NOMO-1 (cell line): Measurements from ENCODE around the gene IQCE.
"Not testable (repeated sequence)": the region's sequence is repeated elsewhere in the genome, so short reads cannot be mapped to it uniquely, and the experiment has no call there.

Experiments
- DNase-seq, 2 experiments: peaks; one replicate each; lab custom pipeline; 2025; ENCODE audit not compliant: unreplicated experiment in 2 of 2; lab: John Stamatoyannopoulos, UW

IQCE gene

DNA sequence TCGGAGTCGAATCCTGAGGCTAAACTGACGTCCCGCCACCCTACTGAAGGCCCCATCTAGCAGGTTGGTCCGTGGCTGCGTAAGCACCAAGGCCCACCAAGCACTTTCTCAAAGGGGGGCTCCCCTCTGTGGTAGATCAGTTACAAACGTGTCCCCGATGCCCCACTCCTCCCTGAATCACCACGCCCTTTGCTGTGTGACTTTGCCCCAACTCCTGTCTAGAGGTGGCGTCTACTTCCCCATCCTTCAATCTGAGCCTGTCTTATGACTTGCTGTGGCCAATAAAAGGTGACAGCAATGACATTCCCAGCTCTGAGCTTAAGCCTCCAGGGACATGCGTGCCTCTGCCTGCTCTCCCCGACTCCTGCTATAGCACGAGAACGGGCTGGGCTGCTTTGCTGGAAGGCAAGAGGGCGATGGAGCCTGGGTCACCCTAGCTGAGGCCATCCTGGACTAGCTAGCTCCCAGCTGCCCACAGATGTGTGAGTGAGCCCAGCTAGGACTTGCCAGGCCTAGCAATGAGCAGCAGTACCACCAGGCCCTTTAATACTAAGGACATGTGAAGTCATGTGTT, 26.5 kb upstream of the IQCE start:
- DNase-seq = not testable (repeated sequence)

DNA sequence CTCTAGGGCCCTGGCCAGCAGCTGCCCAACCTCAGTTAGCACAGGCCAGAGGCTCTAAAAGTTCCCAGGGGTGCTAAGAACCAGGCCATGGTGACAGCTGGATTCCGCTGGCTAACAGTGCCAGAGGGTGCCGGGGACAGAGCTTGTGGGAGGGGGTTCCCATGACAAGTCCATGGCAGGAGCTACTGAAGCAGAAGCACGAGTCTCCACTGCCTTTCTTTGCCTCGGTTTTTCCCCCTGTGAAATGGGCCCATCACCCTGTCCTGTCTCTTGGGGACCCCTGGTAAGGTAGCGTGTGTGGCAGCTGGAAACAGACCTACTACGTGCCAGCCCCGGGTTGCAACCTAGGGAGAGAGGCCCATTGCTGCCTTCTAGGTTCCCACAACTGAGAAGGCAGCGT, 26.0 kb upstream of the IQCE start:
- not testable (repeated sequence) for DNase-seq

DNA sequence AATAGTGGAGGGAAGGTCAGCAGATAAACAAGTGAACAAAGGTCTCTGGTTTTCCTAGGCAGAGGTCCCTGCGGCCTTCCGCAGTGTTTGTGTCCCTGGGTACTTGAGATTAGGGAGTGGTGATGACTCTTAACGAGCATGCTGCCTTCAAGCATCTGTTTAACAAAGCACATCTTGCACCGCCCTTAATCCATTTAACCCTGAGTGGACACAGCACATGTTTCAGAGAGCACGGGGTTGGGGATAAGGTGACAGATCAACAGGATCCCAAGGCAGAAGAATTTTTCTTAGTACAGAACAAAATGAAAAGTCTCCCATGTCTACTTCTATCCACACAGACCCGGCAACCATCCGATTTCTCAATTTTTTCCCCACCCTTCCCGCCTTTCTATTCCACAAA, 25.2 kb upstream of the IQCE start:
- DNase-seq = not testable (repeated sequence)

GRCh38 chr7:2534214-2534613, 24.6 kb upstream of the IQCE start:
- not testable (repeated sequence) for DNase-seq

GRCh38 chr7:2535872-2536627, 22.7 kb upstream of the IQCE start:
- not testable (repeated sequence) for DNase-seq

- no peak for DNase-seq
These were observed 20.6 kb upstream of the IQCE start for GRCh38 chr7:2537981-2538851.

GRCh38 chr7:2539031-2539911, 19.5 kb upstream of the IQCE start:
- no peak for DNase-seq

DNA sequence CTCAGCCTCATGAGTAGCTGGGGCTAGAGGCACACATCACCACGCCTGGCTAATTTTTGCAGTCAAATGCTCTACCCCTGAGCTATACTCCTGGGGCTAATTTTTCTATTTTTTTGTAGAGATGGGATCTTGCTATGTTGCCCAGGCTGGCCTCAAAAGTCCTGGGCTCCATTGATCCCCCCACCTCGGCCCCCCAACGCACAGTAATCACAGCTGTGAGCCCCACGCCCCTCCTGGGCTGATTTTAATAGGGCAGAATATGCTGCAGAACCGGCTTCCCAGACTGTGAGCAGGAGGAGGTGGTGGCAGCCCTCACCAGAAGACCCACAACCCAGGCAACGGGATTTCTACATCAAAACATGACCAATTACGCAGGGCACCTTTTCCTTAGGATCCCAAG, 18.6 kb upstream of the IQCE start:
- DNase-seq = no peak

DNA sequence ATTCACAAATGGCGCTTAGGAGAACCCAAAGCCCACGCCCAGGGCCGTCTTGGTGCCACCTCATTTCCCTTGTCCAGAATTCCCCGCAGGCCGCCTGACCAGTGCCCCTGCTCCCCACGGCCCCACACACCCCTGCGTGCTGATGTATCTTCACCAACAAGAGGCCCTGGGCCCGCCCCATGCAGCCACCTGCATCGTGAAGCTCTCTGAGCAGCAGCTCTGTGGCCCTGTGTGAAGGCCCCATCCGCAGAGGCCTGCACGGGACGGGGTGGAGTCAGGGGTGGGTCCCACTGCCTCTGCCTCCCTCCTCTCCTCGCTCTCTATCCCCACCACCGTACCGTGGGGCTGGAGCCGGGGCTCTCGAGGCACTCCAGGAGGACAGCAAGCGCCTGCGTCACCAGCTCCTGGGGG, 18.1 kb upstream of the IQCE start:
- DNase-seq = no peak

GRCh38 chr7:2541291-2542010, 17.3 kb upstream of the IQCE start:
- no peak for DNase-seq

DNA sequence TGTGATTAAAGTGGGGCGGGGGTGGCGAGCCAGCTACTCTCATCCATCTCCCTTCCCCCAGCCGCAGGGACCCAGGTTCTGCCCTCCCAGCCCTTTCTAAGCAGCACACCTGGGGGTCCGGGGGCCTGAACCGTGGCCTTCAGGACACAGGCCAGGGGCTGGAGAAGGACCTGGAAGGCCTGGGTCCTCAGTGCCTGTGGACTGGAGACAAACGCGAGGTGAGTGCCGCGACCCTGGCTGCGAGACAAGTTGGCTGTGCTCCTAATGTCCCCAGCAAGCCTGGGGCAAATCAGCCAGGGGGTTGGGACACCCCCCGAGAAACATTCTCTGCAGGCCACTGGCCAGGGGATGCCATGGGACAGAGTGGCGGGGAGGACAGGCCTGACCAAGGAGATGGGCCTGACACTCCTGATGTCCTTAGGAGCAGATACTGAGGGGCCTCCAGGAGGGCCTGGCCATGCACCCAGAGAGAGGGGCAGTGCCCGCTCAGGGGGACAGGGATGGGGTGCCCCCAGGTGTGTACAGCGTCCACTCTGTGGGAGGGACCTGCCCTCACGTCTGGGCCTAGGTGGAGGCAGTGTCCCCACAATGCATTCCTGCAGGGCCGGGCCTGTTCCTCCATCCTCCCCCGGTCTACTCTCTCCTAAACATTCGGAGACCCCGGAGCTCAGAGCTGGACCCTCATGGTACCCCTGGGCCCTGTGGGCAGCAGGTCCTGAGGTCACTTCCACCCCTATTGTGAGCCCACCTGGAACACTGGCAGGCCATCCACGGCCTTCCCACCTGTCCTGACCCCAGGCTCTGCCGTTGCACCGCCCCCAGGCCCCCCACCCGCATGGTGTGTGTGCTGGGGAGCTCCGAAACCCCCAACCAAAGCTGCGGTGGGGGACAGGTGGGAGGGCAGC, 16.5 kb upstream of the IQCE start:
- DNase-seq = no peak

GRCh38 chr7:2542916-2543871, 15.6 kb upstream of the IQCE start:
- no peak for DNase-seq

- no peak for DNase-seq
These were observed 14.1 kb upstream of the IQCE start for GRCh38 chr7:2544541-2545188.

DNA sequence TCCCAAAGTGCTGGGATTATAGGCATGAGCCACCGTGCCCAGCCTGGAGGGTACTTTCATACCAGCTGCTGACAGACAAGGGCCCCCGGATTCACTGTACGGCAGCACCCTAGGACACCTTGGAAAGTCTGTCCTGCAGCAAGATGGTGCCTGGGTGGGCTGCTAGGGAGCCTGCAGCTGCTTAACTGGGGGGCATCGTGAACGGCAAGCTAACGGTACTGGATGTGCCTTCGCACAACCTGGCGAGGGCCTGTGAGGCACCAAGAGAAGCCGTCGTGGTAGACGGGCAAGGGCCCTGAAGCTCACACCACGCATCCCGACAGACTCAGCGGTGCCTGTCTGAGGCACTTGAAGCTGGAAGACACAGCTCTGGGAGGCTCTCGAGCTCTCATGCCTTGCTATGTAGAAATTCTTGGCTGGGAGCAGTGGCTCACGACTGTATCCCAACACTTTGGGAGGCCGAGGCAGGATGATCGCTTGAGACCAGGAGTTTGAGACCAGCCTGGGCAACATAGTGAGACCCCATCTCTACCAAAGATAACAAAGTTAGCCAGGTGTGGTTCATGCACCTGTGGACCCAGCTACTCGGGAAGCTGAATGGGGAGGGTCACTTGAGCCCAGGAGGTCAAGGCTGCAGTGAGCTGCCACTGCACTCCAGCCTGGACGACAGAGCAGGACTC, 12.9 kb upstream of the IQCE start:
- no peak for DNase-seq

GRCh38 chr7:2546776-2547586, 11.8 kb upstream of the IQCE start:
- no peak for DNase-seq

GRCh38 chr7:2551418-2551817, 7.4 kb upstream of the IQCE start:
- DNase-seq = no peak
